Activated CD8-positive, alpha-beta memory T cell treated with anti-CD3 and anti-CD28 coated beads, Interleukin-2, amount 10 ng/mL, durations not matched to agents 7 days and 5 days (primary cell): ENCODE measurements around the gene SPATA3. TPM values are rescaled to one million over a fixed set of nuclear protein-coding genes. Genes with fewer than 3 reads are reported as not detected.
"Not testable (repeated sequence)": the region's sequence is repeated elsewhere in the genome, so short reads cannot be mapped to it uniquely, and the experiment has no call there.

Source experiments
- ATAC-seq: fragments of 150-1000 bp; cut with Tn5 transposase; one replicate; pipeline ENCODE4 v1.10.0; 2021; ENCODE audit warnings: moderate library complexity
- CTCF ChIA-PET: fragments of 350-600 bp; sonication (Branson Sonifier 250); formaldehyde crosslinking; loops from one replicate; lab custom pipeline; 2021; ENCODE audit warnings: antibody characterized with exemption; lab: Charles Lee
- DNase-seq: peaks from one replicate; pipeline ENCODE4 v3.0.0-alpha.2; 2020
- H3K27ac Mint-ChIP-seq: one replicate; pipeline ENCODE4 v1.8.0; 2021; ENCODE audit warnings: mild to moderate bottlenecking, mixed read lengths
- H3K27me3 Mint-ChIP-seq: one replicate; pipeline ENCODE4 v1.8.0; 2021; ENCODE audit warnings: mixed read lengths
- H3K36me3 Mint-ChIP-seq: one replicate; pipeline ENCODE4 v1.8.0; 2021; ENCODE audit warnings: mild to moderate bottlenecking, mixed read lengths
- H3K4me1 Mint-ChIP-seq: one replicate; pipeline ENCODE4 v1.8.0; 2021; ENCODE audit warnings: mixed read lengths
- H3K4me3 Mint-ChIP-seq: one replicate; pipeline ENCODE4 v1.8.0; 2021; ENCODE audit warnings: mild to moderate bottlenecking, moderate library complexity, mixed read lengths
- H3K9me3 Mint-ChIP-seq: one replicate; pipeline ENCODE4 v1.8.0; 2022; ENCODE audit warnings: low read depth, mixed read lengths
- total RNA-seq, 2 experiments: library from RNA; stranded (reverse); gene quantifications; one replicate each; pipeline ENCODE4 v1.2.3, GENCODE V29; 2021

The SPATA3 gene
- total RNA-seq, 2 experiments from 2014 or later: 0.44 to 1.2 TPM

GRCh38 chr2:231018184-231018583 lies 22.3 kb downstream of the SPATA3 start:
- H3K9me3 Mint-ChIP-seq: no peaks in the 10 kb centered on the region
- CTCF ChIA-PET: interaction anchor here (0.7 to 0.9 kb wide), 4 partner anchors 9 to 247 kb away, joined by 3 read pairs; no protein-coding TSS in a partner anchor
- no peaks in the 10 kb centered on the region for H3K4me1 Mint-ChIP-seq

GRCh38 chr2:231025059-231025458 lies 29.1 kb downstream of the SPATA3 start:
- not testable (repeated sequence) for H3K9me3 Mint-ChIP-seq, ATAC-seq, H3K36me3 Mint-ChIP-seq, H3K27ac Mint-ChIP-seq, DNase-seq, H3K4me3 Mint-ChIP-seq, H3K4me1 Mint-ChIP-seq
- CTCF ChIA-PET: interaction anchor here (1.7 kb wide), 1 partner anchor 9 kb away, joined by 3 read pairs; no protein-coding TSS in a partner anchor
- peaks cover 25% of the 10 kb centered on the region for H3K27me3 Mint-ChIP-seq

More at GRCh38 chr2:231018184-231018583, 22.3 kb downstream of the SPATA3 start:
- Mint-ChIP-seq H3K4me3 (no peak overlapping the region), H3K36me3 (no peaks in the 10 kb centered on the region), H3K27ac (no peak overlapping the region), H3K27me3 (peaks cover 44% of the 10 kb centered on the region)
- no peak for ATAC-seq
- DNase-seq: no peak

- H3K4me3 Mint-ChIP-seq: no peak overlapping the region
- no peak for DNase-seq
- CTCF ChIA-PET: interaction anchor here (1.8 kb wide), 1 partner anchor 24 kb away, joined by 4 read pairs; no protein-coding TSS in a partner anchor
Observed at GRCh38 chr2:231028889-231029288, 33.0 kb downstream of the SPATA3 start.

GRCh38 chr2:231029563-231029962 lies 33.6 kb downstream of the SPATA3 start:
- no peak for ATAC-seq
- H3K27ac Mint-ChIP-seq: no peak overlapping the region
- no peaks in the 10 kb centered on the region for H3K36me3 Mint-ChIP-seq
- no peaks in the 10 kb centered on the region for H3K4me1 Mint-ChIP-seq
- no peaks in the 10 kb centered on the region for H3K9me3 Mint-ChIP-seq
- no peak overlapping the region for H3K4me3 Mint-ChIP-seq
- peaks cover 39% of the 10 kb centered on the region for H3K27me3 Mint-ChIP-seq
- no peak for DNase-seq
- CTCF ChIA-PET: interaction anchor here (1.8 to 2.7 kb wide), 2 partner anchors 23 kb away, joined by 4 to 9 read pairs; no protein-coding TSS in a partner anchor

More at GRCh38 chr2:231028889-231029288, 33.0 kb downstream of the SPATA3 start:
- H3K27ac Mint-ChIP-seq: no peak overlapping the region
- ATAC-seq: no peak
- H3K36me3 Mint-ChIP-seq: no peaks in the 10 kb centered on the region
- no peaks in the 10 kb centered on the region for H3K4me1 Mint-ChIP-seq
- no peaks in the 10 kb centered on the region for H3K9me3 Mint-ChIP-seq
- peaks cover 36% of the 10 kb centered on the region for H3K27me3 Mint-ChIP-seq

GRCh38 chr2:231030725-231031124 lies 34.8 kb downstream of the SPATA3 start:
- ATAC-seq (no peak), DNase-seq (no peak)
- no peak overlapping the region for H3K27ac Mint-ChIP-seq
- H3K4me3 Mint-ChIP-seq: no peak overlapping the region
- H3K4me1 Mint-ChIP-seq: no peaks in the 10 kb centered on the region
- H3K36me3 Mint-ChIP-seq: no peaks in the 10 kb centered on the region
- peaks cover 45% of the 10 kb centered on the region for H3K27me3 Mint-ChIP-seq
- H3K9me3 Mint-ChIP-seq: no peaks in the 10 kb centered on the region
- CTCF ChIA-PET: interaction anchor here (0.9 to 2.7 kb wide), 3 partner anchors 22 to 206 kb away, joined by 3 to 9 read pairs (median 3); no protein-coding TSS in a partner anchor

- no peak overlapping the region for H3K4me3 Mint-ChIP-seq
- no peak for DNase-seq
Observed at GRCh38 chr2:231032575-231033140, 36.7 kb downstream of the SPATA3 start.

GRCh38 chr2:231033147-231034132 lies 37.5 kb downstream of the SPATA3 start:
- Mint-ChIP-seq H3K9me3 (no peaks in the 10 kb centered on the region), H3K4me1 (peaks cover 2% of the 10 kb centered on the region), H3K4me3 (no peak overlapping the region), H3K27me3 (peaks cover 63% of the 10 kb centered on the region), H3K27ac (no peak overlapping the region), H3K36me3 (no peaks in the 10 kb centered on the region)
- ATAC-seq: no peak
- no peak for DNase-seq
- CTCF ChIA-PET: no interaction called here

More at GRCh38 chr2:231032575-231033140, 36.7 kb downstream of the SPATA3 start:
- peaks cover 59% of the 10 kb centered on the region for H3K27me3 Mint-ChIP-seq
- no peak for ATAC-seq
- H3K4me1 Mint-ChIP-seq: peaks cover 2% of the 10 kb centered on the region
- CTCF ChIA-PET: interaction anchor here (1.1 to 1.4 kb wide), 2 partner anchors 24 to 47 kb away, joined by 3 read pairs; partner anchors contain the start of gene PSMD1
- no peaks in the 10 kb centered on the region for H3K9me3 Mint-ChIP-seq
- H3K27ac Mint-ChIP-seq: no peak overlapping the region
- H3K36me3 Mint-ChIP-seq: no peaks in the 10 kb centered on the region

GRCh38 chr2:231034291-231034882 lies 38.5 kb downstream of the SPATA3 start:
- Mint-ChIP-seq H3K27me3 (peaks cover 71% of the 10 kb centered on the region), H3K9me3 (no peaks in the 10 kb centered on the region)

GRCh38 chr2:231036131-231036530 lies 40.2 kb downstream of the SPATA3 start:
- Mint-ChIP-seq H3K27me3 (peaks cover 86% of the 10 kb centered on the region), H3K4me3 (no peak overlapping the region), H3K36me3 (no peaks in the 10 kb centered on the region), H3K27ac (no peak overlapping the region), H3K9me3 (no peaks in the 10 kb centered on the region), H3K4me1 (peaks cover 2% of the 10 kb centered on the region)
- ATAC-seq (no peak), DNase-seq (no peak)
- CTCF ChIA-PET: interaction anchor here (0.6 to 2.0 kb wide), 4 partner anchors 15 to 243 kb away, joined by 3 to 6 read pairs (median 4); no protein-coding TSS in a partner anchor

More at GRCh38 chr2:231034291-231034882, 38.5 kb downstream of the SPATA3 start:
- ATAC-seq (no peak), DNase-seq (no peak)
- CTCF ChIA-PET: interaction anchor here (2.0 kb wide), 1 partner anchor 16 kb away, joined by 4 read pairs; no protein-coding TSS in a partner anchor
- no peaks in the 10 kb centered on the region for H3K36me3 Mint-ChIP-seq
- H3K27ac Mint-ChIP-seq: no peak overlapping the region
- no peak overlapping the region for H3K4me3 Mint-ChIP-seq
- H3K4me1 Mint-ChIP-seq: peaks cover 2% of the 10 kb centered on the region

GRCh38 chr2:231036578-231037106 lies 40.7 kb downstream of the SPATA3 start:
- H3K27me3 Mint-ChIP-seq: peaks cover 86% of the 10 kb centered on the region
- ATAC-seq (no peak), DNase-seq (no peak)
- peaks cover 2% of the 10 kb centered on the region for H3K4me1 Mint-ChIP-seq
- H3K36me3 Mint-ChIP-seq: no peaks in the 10 kb centered on the region
- H3K4me3 Mint-ChIP-seq: no peak overlapping the region
- no peak overlapping the region for H3K27ac Mint-ChIP-seq
- CTCF ChIA-PET: interaction anchor here (2.0 kb wide), 1 partner anchor 14 kb away, joined by 4 read pairs; no protein-coding TSS in a partner anchor
- no peaks in the 10 kb centered on the region for H3K9me3 Mint-ChIP-seq

GRCh38 chr2:231037202-231037730 lies 41.3 kb downstream of the SPATA3 start, which contains the start of gene C2orf72:
TSS of gene C2orf72 (plus strand) at chr2:231037523. CDS start at chr2:231037566, 43 bp downstream.
- no peak within 1 kb of the TSS for H3K4me3 Mint-ChIP-seq
- peaks cover 84% of the 10 kb centered on the region for H3K27me3 Mint-ChIP-seq
- CTCF ChIA-PET: no interaction called here
- DNase-seq (no peak), ATAC-seq (peak; percentile 58)
- no peaks in the 10 kb centered on the region for H3K36me3 Mint-ChIP-seq
- H3K4me1 Mint-ChIP-seq: peaks cover 2% of the 10 kb centered on the region
- H3K9me3 Mint-ChIP-seq: no peaks in the 10 kb centered on the region
- H3K27ac Mint-ChIP-seq: no peak within 1 kb of the TSS

- H3K4me3 Mint-ChIP-seq: no peak overlapping the region
- DNase-seq (no peak), ATAC-seq (peak; percentile 49)
- no peaks in the 10 kb centered on the region for H3K36me3 Mint-ChIP-seq
- peaks cover 80% of the 10 kb centered on the region for H3K27me3 Mint-ChIP-seq
- no peak overlapping the region for H3K27ac Mint-ChIP-seq
- CTCF ChIA-PET: no interaction called here
- H3K4me1 Mint-ChIP-seq: peaks cover 2% of the 10 kb centered on the region
- H3K9me3 Mint-ChIP-seq: no peaks in the 10 kb centered on the region
Observed at GRCh38 chr2:231037731-231038482, 42.0 kb downstream of the SPATA3 start.
